HEK293 (cell line): ENCODE results near the gene MYOM3.
A peak's percentile ranks its signal among the peaks of the same experiment; 100 is the strongest.

ENCODE experiments used
- BCL11A ChIP-seq: fragments of 450-650 bp; formaldehyde crosslinking; IDR thresholded peaks from 2 replicates; pipeline ENCODE4 v1.5.1; 2016; ENCODE audit warnings: low read depth, missing biosample characterization, missing genetic modification characterization
- HOXA7 ChIP-seq: sonication (generic); formaldehyde crosslinking; IDR thresholded peaks from 2 replicates; pipeline ENCODE4 v1.8.1; 2022; ENCODE audit warnings: missing genetic modification reagents, borderline replicate concordance
- MEIS1 ChIP-seq: sonication (generic); formaldehyde crosslinking; IDR thresholded peaks from 2 replicates; pipeline ENCODE4 v1.8.1; 2022; ENCODE audit warnings: missing genetic modification reagents, mild to moderate bottlenecking, borderline replicate concordance
- REPIN1 ChIP-seq: fragments of 450-650 bp; formaldehyde crosslinking; IDR thresholded peaks from 2 replicates; pipeline ENCODE4 v1.5.1; 2017; ENCODE audit warnings: missing biosample characterization, missing genetic modification characterization, low read depth
- SCRT1 ChIP-seq: fragments of 450-650 bp; formaldehyde crosslinking; IDR thresholded peaks from 2 replicates; pipeline ENCODE4 v1.5.1; 2016; ENCODE audit warnings: missing biosample characterization, missing genetic modification characterization, borderline replicate concordance
- SCRT2 ChIP-seq: fragments of 450-650 bp; formaldehyde crosslinking; IDR thresholded peaks from 2 replicates; pipeline ENCODE4 v1.5.1; 2016; ENCODE audit warnings: missing biosample characterization, missing genetic modification characterization
- SP7 ChIP-seq: fragments of 450-650 bp; formaldehyde crosslinking; IDR thresholded peaks from 2 replicates; pipeline ENCODE4 v1.5.1; 2016; ENCODE audit warnings: missing biosample characterization, missing genetic modification characterization
- TCF7L2 ChIP-seq: IDR thresholded peaks from 2 replicates; pipeline ENCODE4 v1.6.1; 2011; ENCODE audit warnings: low read depth, mild to moderate bottlenecking, inconsistent platforms, low read length, moderate library complexity, borderline replicate concordance
- ZBTB20 ChIP-seq: fragments of 450-650 bp; formaldehyde crosslinking; IDR thresholded peaks from 2 replicates; pipeline ENCODE4 v1.5.1; 2016; ENCODE audit warnings: missing biosample characterization, missing genetic modification characterization
- ZBTB44 ChIP-seq: fragments of 450-650 bp; IDR thresholded peaks from 2 replicates; pipeline ENCODE4 v1.5.1; 2018; ENCODE audit warnings: missing biosample characterization, mild to moderate bottlenecking, missing genetic modification characterization
- ZBTB7A ChIP-seq: fragments of 450-650 bp; formaldehyde crosslinking; IDR thresholded peaks from 2 replicates; pipeline ENCODE4 v1.5.1; 2016; ENCODE audit warnings: low read depth, missing biosample characterization, missing genetic modification characterization
- ZEB2 ChIP-seq: fragments of 450-650 bp; formaldehyde crosslinking; IDR thresholded peaks from 2 replicates; pipeline ENCODE4 v1.5.1; 2016; ENCODE audit warnings: missing biosample characterization, missing genetic modification characterization
- ZNF146 ChIP-seq: fragments of 450-650 bp; formaldehyde crosslinking; IDR thresholded peaks from 2 replicates; pipeline ENCODE4 v1.5.1; 2016; ENCODE audit warnings: missing biosample characterization, missing genetic modification characterization
- ZNF214 ChIP-seq: fragments of 450-650 bp; formaldehyde crosslinking; IDR thresholded peaks from 2 replicates; pipeline ENCODE4 v1.5.1; 2017; ENCODE audit warnings: missing biosample characterization, mild to moderate bottlenecking, missing genetic modification characterization, borderline replicate concordance
- ZNF23 ChIP-seq: fragments of 450-650 bp; formaldehyde crosslinking; IDR thresholded peaks from 2 replicates; pipeline ENCODE4 v1.5.1; 2016; ENCODE audit warnings: missing biosample characterization, missing genetic modification characterization, borderline replicate concordance
- ZNF292 ChIP-seq: fragments of 450-650 bp; formaldehyde crosslinking; IDR thresholded peaks from 2 replicates; pipeline ENCODE4 v1.5.1; 2016; ENCODE audit warnings: low read depth, missing biosample characterization, missing genetic modification characterization, borderline replicate concordance
- ZNF473 ChIP-seq: fragments of 450-650 bp; formaldehyde crosslinking; IDR thresholded peaks from 2 replicates; pipeline ENCODE4 v1.5.1; 2017; ENCODE audit warnings: missing biosample characterization, missing genetic modification characterization
- ZNF48 ChIP-seq: fragments of 450-650 bp; formaldehyde crosslinking; IDR thresholded peaks from 2 replicates; pipeline ENCODE4 v1.5.1; 2016; ENCODE audit warnings: missing biosample characterization, missing genetic modification characterization
- ZNF530 ChIP-seq: fragments of 450-650 bp; formaldehyde crosslinking; IDR thresholded peaks from 2 replicates; pipeline ENCODE4 v1.5.1; 2016; ENCODE audit warnings: low read depth, missing biosample characterization, missing genetic modification characterization
- ZNF558 ChIP-seq: fragments of 450-650 bp; formaldehyde crosslinking; IDR thresholded peaks from 2 replicates; pipeline ENCODE4 v1.5.1; 2016; ENCODE audit warnings: missing biosample characterization, missing genetic modification characterization
- ZNF561 ChIP-seq: fragments of 450-650 bp; IDR thresholded peaks from 2 replicates; pipeline ENCODE4 v1.5.1; 2018; ENCODE audit warnings: missing biosample characterization, missing genetic modification characterization, borderline replicate concordance
- ZNF580 ChIP-seq: fragments of 450-650 bp; formaldehyde crosslinking; IDR thresholded peaks from 2 replicates; pipeline ENCODE4 v1.5.1; 2016; ENCODE audit warnings: missing biosample characterization, missing genetic modification characterization
- ZNF600 ChIP-seq: fragments of 450-650 bp; formaldehyde crosslinking; IDR thresholded peaks from 2 replicates; pipeline ENCODE4 v1.5.1; 2016; ENCODE audit warnings: missing biosample characterization, missing genetic modification characterization
- ZNF626 ChIP-seq: fragments of 450-650 bp; sonication (Bioruptor Pico); formaldehyde crosslinking; IDR thresholded peaks from 2 replicates; pipeline ENCODE4 v1.5.1; 2018; ENCODE audit warnings: missing biosample characterization, missing genetic modification characterization, inconsistent platforms
- ZNF629 ChIP-seq: fragments of 450-650 bp; formaldehyde crosslinking; IDR thresholded peaks from 2 replicates; pipeline ENCODE4 v1.5.1; 2017; ENCODE audit warnings: missing biosample characterization, missing genetic modification characterization
- ZNF654 ChIP-seq: fragments of 450-650 bp; formaldehyde crosslinking; IDR thresholded peaks from 2 replicates; pipeline ENCODE4 v1.5.1; 2016; ENCODE audit warnings: low read depth, missing biosample characterization, missing genetic modification characterization
- ZNF664 ChIP-seq: fragments of 450-650 bp; formaldehyde crosslinking; IDR thresholded peaks from 2 replicates; pipeline ENCODE4 v1.5.1; 2016; ENCODE audit warnings: missing biosample characterization, missing genetic modification characterization
- ZNF747 ChIP-seq: fragments of 450-650 bp; formaldehyde crosslinking; IDR thresholded peaks from 2 replicates; pipeline ENCODE4 v1.5.1; 2016; ENCODE audit warnings: missing biosample characterization, missing genetic modification characterization
- ZNF837 ChIP-seq: fragments of 450-650 bp; formaldehyde crosslinking; IDR thresholded peaks from 2 replicates; pipeline ENCODE4 v1.5.1; 2016; ENCODE audit warnings: missing biosample characterization, missing genetic modification characterization
- TF ChIP-seq, protein P1 (sequence below): fragments of 450-650 bp; formaldehyde crosslinking; IDR thresholded peaks from 2 replicates; pipeline ENCODE4 v1.5.1; 2017; ENCODE audit warnings: missing biosample characterization, missing genetic modification characterization
- TF ChIP-seq, protein P2 (sequence below): fragments of 450-650 bp; formaldehyde crosslinking; IDR thresholded peaks from 2 replicates; pipeline ENCODE4 v1.5.1; 2016; ENCODE audit warnings: missing biosample characterization, missing genetic modification characterization
- TF ChIP-seq, protein P3 (sequence below): fragments of 450-650 bp; formaldehyde crosslinking; IDR thresholded peaks from 2 replicates; pipeline ENCODE4 v1.5.1; 2016; ENCODE audit warnings: missing biosample characterization, missing genetic modification characterization
- TF ChIP-seq, protein P4 (sequence below): IDR thresholded peaks from 2 replicates; pipeline ENCODE4 v1.6.1; 2011; ENCODE audit warnings: mild to moderate bottlenecking, low read depth, low read length, borderline replicate concordance
- TF ChIP-seq, protein P5 (sequence below): fragments of 450-650 bp; formaldehyde crosslinking; IDR thresholded peaks from 2 replicates; pipeline ENCODE4 v1.5.1; 2016; ENCODE audit warnings: missing biosample characterization, missing genetic modification characterization

The MYOM3 gene

GRCh38 chr1:24009406-24009805 is 102.5 kb downstream of the MYOM3 start (continued):
- TF ChIP-seq ZNF473 (tag by site-specific recombination) (no peak), TCF7L2 (no peak), BCL11A (tag by site-specific recombination) (0 out of 2 replicates have a peak, but pooled peaks have one; percentile 53), HOXA7 (CRISPR knock-in tag) (no peak), ZNF654 (no peak), ZNF558 (0 out of 2 replicates have a peak, but pooled peaks have one; percentile 17), MEIS1 (CRISPR knock-in tag) (peak; percentile 92), SCRT1 (tag by site-specific recombination) (peak; percentile 49; the same call in 1 of the 2 replicates), ZNF626 (tag by site-specific recombination) (no peak), REPIN1 (tag by site-specific recombination) (no peak), ZNF600 (peak; percentile 56), ZNF530 (tag by site-specific recombination) (no peak), ZEB2 (tag by site-specific recombination) (peak; percentile 71), ZBTB7A (no peak), ZNF48 (tag by site-specific recombination) (no peak), ZNF214 (tag by site-specific recombination) (no peak), ZNF146 (tag by site-specific recombination) (no peak), ZNF292 (no peak), ZBTB20 (tag by site-specific recombination) (no peak), ZNF561 (tag by site-specific recombination) (no peak), SCRT2 (tag by site-specific recombination) (peak; percentile 94), SP7 (tag by site-specific recombination) (peak; percentile 81), ZNF837 (no peak), ZNF23 (no peak), ZNF629 (peak; percentile 80), ZNF747 (tag by site-specific recombination) (no peak), ZBTB44 (tag by site-specific recombination) (no peak), ZNF580 (tag by site-specific recombination) (no peak), ZNF664 (tag by site-specific recombination) (no peak)
- TF ChIP-seq, protein P1, sequence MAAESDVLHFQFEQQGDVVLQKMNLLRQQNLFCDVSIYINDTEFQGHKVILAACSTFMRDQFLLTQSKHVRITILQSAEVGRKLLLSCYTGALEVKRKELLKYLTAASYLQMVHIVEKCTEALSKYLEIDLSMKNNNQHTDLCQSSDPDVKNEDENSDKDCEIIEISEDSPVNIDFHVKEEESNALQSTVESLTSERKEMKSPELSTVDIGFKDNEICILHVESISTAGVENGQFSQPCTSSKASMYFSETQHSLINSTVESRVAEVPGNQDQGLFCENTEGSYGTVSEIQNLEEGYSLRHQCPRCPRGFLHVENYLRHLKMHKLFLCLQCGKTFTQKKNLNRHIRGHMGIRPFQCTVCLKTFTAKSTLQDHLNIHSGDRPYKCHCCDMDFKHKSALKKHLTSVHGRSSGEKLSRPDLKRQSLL (tag by site-specific recombination): no peak
- TF ChIP-seq, protein P2, sequence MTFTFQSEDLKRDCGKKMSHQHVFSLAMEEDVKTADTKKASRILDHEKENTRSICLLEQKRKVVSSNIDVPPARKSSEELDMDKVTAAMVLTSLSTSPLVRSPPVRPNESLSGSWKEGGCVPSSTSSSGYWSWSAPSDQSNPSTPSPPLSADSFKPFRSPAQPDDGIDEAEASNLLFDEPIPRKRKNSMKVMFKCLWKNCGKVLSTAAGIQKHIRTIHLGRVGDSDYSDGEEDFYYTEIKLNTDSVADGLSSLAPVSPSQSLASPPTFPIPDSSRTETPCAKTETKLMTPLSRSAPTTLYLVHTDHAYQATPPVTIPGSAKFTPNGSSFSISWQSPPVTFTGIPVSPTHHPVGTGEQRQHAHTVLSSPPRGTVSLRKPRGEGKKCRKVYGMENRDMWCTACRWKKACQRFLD (tag by site-specific recombination): no peak
- TF ChIP-seq, protein P3, sequence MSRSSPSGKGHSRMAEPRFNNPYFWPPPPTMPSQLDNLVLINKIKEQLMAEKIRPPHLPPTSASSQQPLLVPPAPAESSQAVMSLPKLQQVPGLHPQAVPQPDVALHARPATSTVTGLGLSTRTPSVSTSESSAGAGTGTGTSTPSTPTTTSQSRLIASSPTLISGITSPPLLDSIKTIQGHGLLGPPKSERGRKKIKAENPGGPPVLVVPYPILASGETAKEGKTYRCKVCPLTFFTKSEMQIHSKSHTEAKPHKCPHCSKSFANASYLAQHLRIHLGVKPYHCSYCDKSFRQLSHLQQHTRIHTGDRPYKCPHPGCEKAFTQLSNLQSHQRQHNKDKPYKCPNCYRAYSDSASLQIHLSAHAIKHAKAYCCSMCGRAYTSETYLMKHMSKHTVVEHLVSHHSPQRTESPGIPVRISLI (tag by site-specific recombination): no peak
- TF ChIP-seq, protein P4, sequence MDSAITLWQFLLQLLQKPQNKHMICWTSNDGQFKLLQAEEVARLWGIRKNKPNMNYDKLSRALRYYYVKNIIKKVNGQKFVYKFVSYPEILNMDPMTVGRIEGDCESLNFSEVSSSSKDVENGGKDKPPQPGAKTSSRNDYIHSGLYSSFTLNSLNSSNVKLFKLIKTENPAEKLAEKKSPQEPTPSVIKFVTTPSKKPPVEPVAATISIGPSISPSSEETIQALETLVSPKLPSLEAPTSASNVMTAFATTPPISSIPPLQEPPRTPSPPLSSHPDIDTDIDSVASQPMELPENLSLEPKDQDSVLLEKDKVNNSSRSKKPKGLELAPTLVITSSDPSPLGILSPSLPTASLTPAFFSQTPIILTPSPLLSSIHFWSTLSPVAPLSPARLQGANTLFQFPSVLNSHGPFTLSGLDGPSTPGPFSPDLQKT: no peak
- TF ChIP-seq, protein P5, sequence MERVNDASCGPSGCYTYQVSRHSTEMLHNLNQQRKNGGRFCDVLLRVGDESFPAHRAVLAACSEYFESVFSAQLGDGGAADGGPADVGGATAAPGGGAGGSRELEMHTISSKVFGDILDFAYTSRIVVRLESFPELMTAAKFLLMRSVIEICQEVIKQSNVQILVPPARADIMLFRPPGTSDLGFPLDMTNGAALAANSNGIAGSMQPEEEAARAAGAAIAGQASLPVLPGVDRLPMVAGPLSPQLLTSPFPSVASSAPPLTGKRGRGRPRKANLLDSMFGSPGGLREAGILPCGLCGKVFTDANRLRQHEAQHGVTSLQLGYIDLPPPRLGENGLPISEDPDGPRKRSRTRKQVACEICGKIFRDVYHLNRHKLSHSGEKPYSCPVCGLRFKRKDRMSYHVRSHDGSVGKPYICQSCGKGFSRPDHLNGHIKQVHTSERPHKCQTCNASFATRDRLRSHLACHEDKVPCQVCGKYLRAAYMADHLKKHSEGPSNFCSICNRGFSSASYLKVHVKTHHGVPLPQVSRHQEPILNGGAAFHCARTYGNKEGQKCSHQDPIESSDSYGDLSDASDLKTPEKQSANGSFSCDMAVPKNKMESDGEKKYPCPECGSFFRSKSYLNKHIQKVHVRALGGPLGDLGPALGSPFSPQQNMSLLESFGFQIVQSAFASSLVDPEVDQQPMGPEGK: no peak
